HG02870 (cell line): ENCODE results near the gene SEZ6L.

Experiments used
- ATAC-seq: cut with Tn5 transposase; IDR thresholded peaks from one replicate; pipeline ENCODE4 v1.9.1; 2021; ENCODE audit warnings: mild to moderate bottlenecking, moderate library complexity; ENCODE audit not compliant: unreplicated experiment

The SEZ6L gene

GRCh38 chr22:26330971-26331625, 161.8 kb downstream of the SEZ6L start:
- ATAC-seq: no peak

GRCh38 chr22:26333088-26333800, 164.0 kb downstream of the SEZ6L start:
- ATAC-seq: no peak

GRCh38 chr22:26334232-26334631, 165.0 kb downstream of the SEZ6L start:
- no peak for ATAC-seq

- no peak for ATAC-seq
Measured at GRCh38 chr22:26336773-26337172, 167.5 kb downstream of the SEZ6L start.

GRCh38 chr22:26339755-26340154, 170.5 kb downstream of the SEZ6L start:
- ATAC-seq: no peak

- no peak for ATAC-seq
Measured at GRCh38 chr22:26342745-26343410, 173.6 kb downstream of the SEZ6L start.

- ATAC-seq: no peak
Measured at GRCh38 chr22:26345496-26345895, 176.2 kb downstream of the SEZ6L start.

GRCh38 chr22:26348810-26349526, 179.7 kb downstream of the SEZ6L start:
- ATAC-seq: no peak

- no peak for ATAC-seq
Measured at GRCh38 chr22:26354707-26355106, 185.4 kb downstream of the SEZ6L start.

- ATAC-seq: no peak
Measured at GRCh38 chr22:26357281-26357680, 188.0 kb downstream of the SEZ6L start.

GRCh38 chr22:26357813-26358212, 188.6 kb downstream of the SEZ6L start:
- no peak for ATAC-seq

- ATAC-seq: no peak
Measured at GRCh38 chr22:26359156-26359555, 189.9 kb downstream of the SEZ6L start.

- no peak for ATAC-seq
Measured at GRCh38 chr22:26360169-26360885, 191.1 kb downstream of the SEZ6L start.

- ATAC-seq: no peak
Measured at GRCh38 chr22:26362471-26362870, 193.2 kb downstream of the SEZ6L start.

GRCh38 chr22:26364066-26365015, 195.1 kb downstream of the SEZ6L start:
- peak; percentile 55 for ATAC-seq

GRCh38 chr22:26367402-26368245, 198.4 kb downstream of the SEZ6L start:
- ATAC-seq: no peak

- no peak for ATAC-seq
Measured at GRCh38 chr22:26372890-26373289, 203.6 kb downstream of the SEZ6L start.

GRCh38 chr22:26374391-26375026, 205.2 kb downstream of the SEZ6L start:
- ATAC-seq: no peak
